ENCODE measurements around the gene PLIN5. TPM values are rescaled to one million over a fixed set of nuclear protein-coding genes. Genes with fewer than 3 reads are reported as not detected.

Gene PLIN5
- total RNA-seq, 3 donors from 2014 or later: 10.4 to 26.2 (median 15.4) TPM

- no peak for TF ChIP-seq POLR2A (IDR thresholded peaks at IDR 0.05)
- TF ChIP-seq, protein P1, sequence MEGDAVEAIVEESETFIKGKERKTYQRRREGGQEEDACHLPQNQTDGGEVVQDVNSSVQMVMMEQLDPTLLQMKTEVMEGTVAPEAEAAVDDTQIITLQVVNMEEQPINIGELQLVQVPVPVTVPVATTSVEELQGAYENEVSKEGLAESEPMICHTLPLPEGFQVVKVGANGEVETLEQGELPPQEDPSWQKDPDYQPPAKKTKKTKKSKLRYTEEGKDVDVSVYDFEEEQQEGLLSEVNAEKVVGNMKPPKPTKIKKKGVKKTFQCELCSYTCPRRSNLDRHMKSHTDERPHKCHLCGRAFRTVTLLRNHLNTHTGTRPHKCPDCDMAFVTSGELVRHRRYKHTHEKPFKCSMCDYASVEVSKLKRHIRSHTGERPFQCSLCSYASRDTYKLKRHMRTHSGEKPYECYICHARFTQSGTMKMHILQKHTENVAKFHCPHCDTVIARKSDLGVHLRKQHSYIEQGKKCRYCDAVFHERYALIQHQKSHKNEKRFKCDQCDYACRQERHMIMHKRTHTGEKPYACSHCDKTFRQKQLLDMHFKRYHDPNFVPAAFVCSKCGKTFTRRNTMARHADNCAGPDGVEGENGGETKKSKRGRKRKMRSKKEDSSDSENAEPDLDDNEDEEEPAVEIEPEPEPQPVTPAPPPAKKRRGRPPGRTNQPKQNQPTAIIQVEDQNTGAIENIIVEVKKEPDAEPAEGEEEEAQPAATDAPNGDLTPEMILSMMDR (IDR thresholded peaks at IDR 0.05): no peak
- no peak for TF ChIP-seq POLR2AphosphoS5 (IDR thresholded peaks at IDR 0.05)
- peaks cover 6 to 57% of the 10 kb centered on the region in 2 donors for H3K27me3 ChIP-seq
- intact Hi-C loops (cut with DNase I; ENCODE audit: low total_unique reads): no loop called here
Measured at GRCh38 chr19:4577020-4577782, 42.2 kb upstream of the PLIN5 start.

DNA sequence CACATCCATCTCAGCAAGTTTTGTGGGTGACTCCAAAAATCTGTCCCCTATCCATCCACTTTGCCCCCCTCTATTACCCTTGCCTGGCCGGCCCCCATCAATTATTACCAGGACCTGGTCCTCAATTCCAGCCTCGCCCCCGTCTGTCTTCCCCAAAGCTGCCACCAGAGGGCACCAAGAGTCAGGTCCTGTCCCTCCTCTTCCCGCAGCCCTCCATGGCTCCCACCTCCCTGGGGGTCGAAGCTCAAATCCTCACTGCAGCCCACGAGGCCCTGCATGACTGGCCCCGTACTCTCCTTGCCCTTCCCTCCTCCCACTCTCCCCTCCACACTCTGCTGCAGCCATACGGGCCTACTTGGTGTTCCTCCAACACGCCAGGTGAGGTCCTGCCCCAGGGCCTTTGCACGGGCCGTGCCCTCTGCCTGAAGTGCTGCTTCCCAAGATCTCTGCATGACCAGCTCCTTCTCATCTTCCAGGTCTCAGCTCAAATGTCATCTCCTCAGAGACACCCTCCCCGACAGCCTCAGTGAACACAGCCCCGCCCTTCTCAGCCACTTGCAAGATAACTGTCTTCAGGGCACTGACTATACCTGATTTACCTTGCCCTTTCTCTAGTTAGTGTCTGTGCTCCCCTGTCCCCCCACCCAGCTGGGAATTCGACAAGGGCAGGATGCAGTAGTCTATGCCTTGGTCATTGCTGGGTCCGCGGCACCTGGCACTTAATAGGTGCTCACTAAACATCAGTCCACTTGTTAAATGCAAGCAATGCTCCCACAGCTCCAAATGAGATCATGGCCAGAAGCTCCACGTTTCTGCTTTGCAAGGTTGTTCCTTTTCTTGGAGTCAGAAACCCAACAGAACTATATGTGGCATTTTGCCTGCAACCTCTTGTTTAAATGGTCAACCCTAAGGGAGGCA is 41.3 kb upstream of the PLIN5 start:
- no peak for TF ChIP-seq POLR2AphosphoS5 (IDR thresholded peaks at IDR 0.05)
- TF ChIP-seq, protein P1 (IDR thresholded peaks at IDR 0.05): peak; percentile 40 to 66 (median 64)
- H3K4me3 ChIP-seq: no peak overlapping the region
- H3K9me3 ChIP-seq: no peaks in the 10 kb centered on the region
- DNase-seq (ENCODE audit: low spot score in 2 of 2): peak; percentile 28 to 66
- peak overlapping the region; percentile 60 to 76 for H3K27ac ChIP-seq
- H3K36me3 ChIP-seq: no peaks in the 10 kb centered on the region
- H3K4me1 ChIP-seq: no peaks in the 10 kb centered on the region
- intact Hi-C loops (cut with DNase I; ENCODE audit: low total_unique reads): no loop called here
- peaks cover 6 to 52% of the 10 kb centered on the region in 2 donors for H3K27me3 ChIP-seq

More at GRCh38 chr19:4577020-4577782, 42.2 kb upstream of the PLIN5 start:
- H3K9me3 ChIP-seq: no peaks in the 10 kb centered on the region
- no peaks in the 10 kb centered on the region for H3K4me1 ChIP-seq
- no peak overlapping the region for H3K4me3 ChIP-seq
- H3K36me3 ChIP-seq: no peaks in the 10 kb centered on the region
- peak overlapping the region in 1 of 2 donors; percentile 25 for H3K27ac ChIP-seq
- DNase-seq (ENCODE audit: low spot score in 2 of 2): no peak

GRCh38 chr19:4575267-4576015 is 40.4 kb upstream of the PLIN5 start:
- Histone ChIP-seq H3K36me3 (no peaks in the 10 kb centered on the region), H3K27ac (peak overlapping the region; percentile 60 to 80), H3K4me3 (peak overlapping the region in 1 of 3 donors; percentile 43), H3K27me3 (peaks cover 3 to 44% of the 10 kb centered on the region in 2 donors), H3K4me1 (no peaks in the 10 kb centered on the region), H3K9me3 (no peaks in the 10 kb centered on the region)
- intact Hi-C loops (cut with DNase I; ENCODE audit: low total_unique reads): no loop called here
- TF ChIP-seq POLR2A (IDR thresholded peaks at IDR 0.05): no peak
- TF ChIP-seq POLR2AphosphoS5 (IDR thresholded peaks at IDR 0.05): peak; percentile 50 to 93 (median 79)
- TF ChIP-seq, protein P1 (IDR thresholded peaks at IDR 0.05): no peak
- DNase-seq (ENCODE audit: low spot score in 2 of 2): peak in 1 of 2 donors; percentile 28

GRCh38 chr19:4573682-4574081 is 38.7 kb upstream of the PLIN5 start:
- intact Hi-C loops (cut with DNase I; ENCODE audit: low total_unique reads): no loop called here
- H3K27ac ChIP-seq: no peak overlapping the region
- no peak for DNase-seq (ENCODE audit: low spot score in 2 of 2)
- no peaks in the 10 kb centered on the region for H3K4me1 ChIP-seq
- H3K9me3 ChIP-seq: no peaks in the 10 kb centered on the region
- peaks cover 0 to 27% of the 10 kb centered on the region in 2 donors for H3K27me3 ChIP-seq
- H3K4me3 ChIP-seq: no peak overlapping the region
- H3K36me3 ChIP-seq: no peaks in the 10 kb centered on the region
- TF ChIP-seq, protein P1 (IDR thresholded peaks at IDR 0.05): no peak
- TF ChIP-seq POLR2A (IDR thresholded peaks at IDR 0.05) (no peak), POLR2AphosphoS5 (IDR thresholded peaks at IDR 0.05) (no peak)

Data from breast epithelium (tissue), 4 donors.